HG02884 (cell line): Measurements from ENCODE around the gene LPAR5.

Experiments
- ATAC-seq: cut with Tn5 transposase; IDR thresholded peaks from one replicate; pipeline ENCODE4 v1.9.1; 2021; ENCODE audit warnings: mild to moderate bottlenecking, moderate library complexity; ENCODE audit not compliant: unreplicated experiment

The LPAR5 gene

GRCh38 chr12:6635856-6636531 lies at the start of gene LPAR5:
Gene LPAR5, minus strand, starts transcription at chr12:6635959. Its CDS starts 14,711 bp downstream, at chr12:6621248.
- ATAC-seq = no peak

DNA sequence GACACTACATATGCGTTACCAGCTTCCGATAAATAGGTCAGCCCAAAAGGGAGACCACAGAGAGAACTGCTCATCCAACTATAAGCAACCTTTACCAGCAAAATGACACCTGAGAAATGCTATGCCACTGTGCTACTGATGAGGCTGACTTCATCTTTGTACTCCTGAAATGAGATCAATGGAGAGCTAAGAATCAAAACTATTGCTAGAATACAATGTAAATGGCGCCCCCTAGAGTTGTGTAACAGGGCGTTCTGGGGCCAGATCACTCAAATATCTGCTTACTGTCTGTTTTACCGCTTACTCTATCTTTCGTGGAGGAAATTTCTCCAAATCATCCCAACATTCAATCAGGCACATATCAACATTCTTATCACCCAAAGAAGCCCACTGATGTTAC lies 48.9 kb upstream of the LPAR5 start:
- no peak for ATAC-seq

GRCh38 chr12:6676962-6677361 lies 41.2 kb upstream of the LPAR5 start:
- ATAC-seq = no peak

DNA sequence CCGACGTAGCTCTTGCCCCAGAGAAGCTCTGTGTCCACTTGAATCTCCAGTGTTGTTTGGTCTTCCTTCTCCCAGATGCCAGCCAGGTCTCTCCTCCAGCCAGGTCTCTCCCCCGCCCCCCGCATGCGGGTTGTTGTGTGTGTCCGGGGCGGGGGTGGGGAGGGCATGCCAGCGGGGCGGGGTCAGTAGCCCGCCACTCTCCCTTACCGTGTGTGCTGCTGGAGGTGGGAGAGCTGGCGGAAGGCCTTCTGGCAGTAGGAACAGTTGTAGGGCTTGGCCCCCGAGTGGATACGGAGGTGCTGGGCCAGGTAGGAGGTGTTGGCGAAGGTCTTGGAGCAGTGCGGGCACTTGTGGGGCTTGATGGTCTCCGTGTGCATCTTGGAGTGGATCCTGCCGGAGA lies 36.4 kb upstream of the LPAR5 start:
- ATAC-seq = no peak

- no peak for ATAC-seq
Observed at GRCh38 chr12:6667559-6668210, 31.9 kb upstream of the LPAR5 start.

- no peak for ATAC-seq
Observed at GRCh38 chr12:6666211-6666610, 30.5 kb upstream of the LPAR5 start.

DNA sequence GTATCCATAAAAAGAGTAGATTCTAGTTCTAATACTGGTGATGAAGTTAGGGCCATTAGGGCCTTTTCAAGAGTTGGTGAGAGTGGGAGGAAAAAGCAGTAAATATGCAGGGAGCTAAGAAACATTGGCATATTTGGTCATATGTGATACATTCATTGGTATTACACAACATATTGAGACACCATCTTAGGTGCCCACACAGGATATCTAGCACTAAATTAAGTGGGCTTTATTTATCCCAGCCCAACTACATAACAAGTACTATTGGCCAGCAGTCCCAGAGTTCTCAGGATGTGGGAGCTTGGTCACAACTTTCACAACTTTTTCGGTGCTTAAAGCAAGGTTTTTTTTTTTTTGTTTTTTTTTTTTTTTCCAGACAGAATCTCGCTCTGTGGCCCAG lies 29.1 kb upstream of the LPAR5 start:
- ATAC-seq = no peak

DNA sequence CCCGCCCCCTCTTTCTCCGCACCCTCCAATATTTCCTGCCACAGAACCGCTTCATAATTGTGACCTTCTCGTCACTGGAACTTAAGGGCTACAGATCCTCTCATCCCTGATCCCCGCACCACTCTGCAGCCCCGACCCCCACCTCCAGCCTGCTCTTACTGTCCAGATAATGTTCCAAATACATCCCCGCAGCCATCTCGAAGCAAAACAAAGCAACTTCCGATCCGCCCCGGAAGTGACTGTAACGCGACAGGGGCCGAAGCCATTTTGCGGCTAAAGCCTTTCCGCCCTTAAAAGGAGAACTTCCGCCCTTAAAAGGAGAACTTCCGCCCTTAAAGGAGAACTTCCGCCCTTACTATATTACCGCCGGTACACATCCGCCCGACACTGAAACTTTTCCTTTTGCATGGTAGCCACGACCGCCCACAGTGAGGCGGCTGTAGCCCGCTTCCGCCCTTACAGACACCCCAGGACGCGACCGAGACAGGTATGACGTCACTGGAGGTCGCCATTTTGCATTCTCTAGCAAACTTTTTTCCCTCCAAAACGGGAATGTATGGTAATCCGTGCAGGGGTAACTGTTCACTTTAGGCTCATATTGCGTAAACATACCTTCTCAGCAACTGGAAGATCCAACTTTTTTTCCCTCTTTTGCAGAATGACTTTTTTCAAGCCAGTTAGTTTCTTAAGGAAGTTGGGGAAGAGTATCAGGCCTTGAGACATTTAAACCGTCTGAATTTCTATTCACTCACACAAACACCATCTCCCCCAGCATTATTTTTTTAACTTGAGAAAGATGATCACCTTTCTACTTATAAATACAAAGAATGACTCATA lies 27.4 kb upstream of the LPAR5 start, which contains the start of gene ING4:
ING4 (minus strand) TSS at position 214 of the 837 bp plus-strand sequence; CDS start at position 196, 18 bp downstream.
- peak; percentile 94 for ATAC-seq

- peak; percentile 4 for ATAC-seq
Observed at GRCh38 chr12:6662602-6662905, 26.8 kb upstream of the LPAR5 start.

DNA sequence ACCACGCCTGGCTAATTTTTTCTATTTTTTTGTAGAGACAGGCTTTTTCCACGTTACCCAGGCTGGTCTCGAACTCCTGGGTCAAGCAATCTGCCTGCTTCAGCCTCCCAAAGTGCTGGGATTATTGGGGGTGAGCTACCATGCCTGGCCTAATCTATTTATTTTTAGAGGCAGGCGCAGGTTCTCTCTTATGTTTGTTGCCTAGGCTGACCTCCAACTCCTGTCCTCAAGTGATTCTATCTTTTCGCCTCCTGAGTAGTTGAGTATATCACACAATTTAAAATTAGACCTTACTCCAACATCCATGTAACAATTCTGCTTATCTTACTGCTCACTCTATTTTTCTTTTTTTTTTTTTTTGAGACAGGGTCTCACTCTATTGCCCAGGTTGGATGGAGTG lies 18.2 kb upstream of the LPAR5 start:
- ATAC-seq = no peak

DNA sequence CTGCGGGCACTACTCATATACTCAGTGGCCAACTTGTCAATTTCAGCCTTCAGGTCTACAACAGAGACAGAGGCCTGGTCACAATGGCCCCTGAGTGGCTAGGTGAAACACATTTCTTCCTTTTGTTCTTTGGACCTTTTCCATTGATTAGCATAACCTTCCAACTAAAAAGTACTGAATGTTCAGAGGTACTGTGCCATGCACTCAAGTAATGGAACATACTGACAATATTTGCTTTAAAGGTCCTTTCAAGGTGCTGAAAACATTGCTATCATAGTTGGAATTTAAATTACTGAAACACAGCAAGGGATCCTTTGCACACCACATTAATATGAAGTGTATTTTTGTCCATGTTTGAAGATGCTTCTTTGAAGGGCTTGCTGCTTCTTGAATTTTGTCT lies 17.6 kb upstream of the LPAR5 start:
- ATAC-seq = no peak

DNA sequence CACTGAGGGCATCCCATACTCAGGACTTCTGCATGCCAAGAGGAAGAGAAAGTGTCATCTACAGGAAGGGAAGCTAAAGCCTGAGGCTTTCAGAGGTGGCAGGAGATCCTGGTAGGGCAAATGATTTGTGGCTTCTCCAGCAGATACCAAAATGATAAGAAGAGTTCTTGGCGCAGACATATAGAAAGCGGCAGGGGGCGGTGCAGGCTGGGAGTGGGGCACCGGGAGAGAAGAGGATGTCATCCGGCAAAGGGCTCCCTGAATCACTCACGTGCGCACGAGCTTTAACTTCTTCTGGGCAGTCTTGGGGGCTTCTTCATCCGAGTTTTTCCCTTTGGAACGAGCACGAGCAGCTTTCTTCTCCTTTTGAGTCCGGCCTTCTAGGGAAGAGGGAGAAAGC lies 16.6 kb upstream of the LPAR5 start:
- no peak for ATAC-seq

- ATAC-seq = no peak
Observed at GRCh38 chr12:6650832-6651231, 15.1 kb upstream of the LPAR5 start.

- ATAC-seq = no peak
Observed at GRCh38 chr12:6647083-6647604, 11.4 kb upstream of the LPAR5 start, which contains the start of gene ACRBP. Gene ACRBP, minus strand, starts transcription at chr12:6647432. Its CDS starts 66 bp downstream, at chr12:6647366.

DNA sequence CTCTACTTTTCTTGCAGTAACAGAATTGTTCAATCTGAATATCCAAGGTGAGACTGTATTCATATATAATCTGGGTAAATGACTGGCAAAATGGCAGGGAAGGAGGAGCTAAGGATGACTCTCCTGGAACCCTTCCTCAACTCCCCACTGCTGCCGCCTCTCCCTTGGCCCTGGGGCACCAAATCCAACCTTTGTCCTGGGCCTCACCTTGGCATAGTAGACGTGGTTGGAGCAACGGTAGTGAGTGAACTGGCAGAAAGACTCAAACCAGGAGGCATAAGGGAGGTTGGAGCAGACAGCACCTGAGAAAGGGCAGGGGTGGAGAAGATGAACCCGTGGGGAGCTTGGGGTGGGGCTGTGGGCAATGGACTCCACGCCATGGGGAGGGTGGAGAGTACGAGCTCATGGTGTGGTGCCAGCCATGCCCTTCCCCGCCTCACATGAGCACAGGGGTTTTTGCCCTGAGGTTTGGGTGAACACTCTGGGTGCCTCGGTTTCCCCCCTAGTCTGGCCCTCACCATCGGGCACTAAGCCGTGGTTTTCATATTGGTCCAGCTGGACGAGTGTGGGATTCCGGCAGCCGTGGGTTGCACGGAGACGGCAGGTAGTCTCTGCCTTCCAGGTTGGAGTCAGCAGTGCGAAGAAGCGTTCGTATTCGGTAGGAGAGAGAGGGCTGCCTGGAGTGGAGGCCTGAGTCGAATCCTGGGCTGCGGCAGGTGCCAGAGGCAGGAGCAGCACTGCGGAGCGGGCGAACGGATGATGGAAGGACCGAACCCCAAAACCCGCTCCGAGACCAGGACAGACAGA lies 10.7 kb upstream of the LPAR5 start:
- ATAC-seq = no peak

DNA sequence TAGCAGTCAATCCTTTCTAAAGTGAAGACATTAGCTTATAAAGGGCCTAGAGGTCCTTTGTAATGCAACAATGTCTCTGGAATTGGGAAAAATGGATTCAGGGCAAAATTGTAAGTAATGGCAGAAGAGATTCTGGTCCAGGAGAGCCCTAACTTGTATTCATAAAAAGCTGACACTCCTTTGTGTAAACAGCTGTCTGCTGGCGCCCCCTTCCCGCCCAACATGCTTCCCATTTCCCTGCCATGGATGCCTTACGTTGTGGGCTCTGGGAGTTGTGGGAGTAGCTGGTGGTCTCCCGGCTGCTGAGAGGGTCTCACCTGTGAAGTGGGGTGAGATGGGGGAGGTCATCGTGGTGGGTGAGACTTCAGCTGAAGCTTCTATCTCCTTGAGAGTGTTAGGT lies 9.1 kb upstream of the LPAR5 start:
- ATAC-seq = no peak

GRCh38 chr12:6644257-6644596 lies 8.5 kb upstream of the LPAR5 start:
- no peak for ATAC-seq

DNA sequence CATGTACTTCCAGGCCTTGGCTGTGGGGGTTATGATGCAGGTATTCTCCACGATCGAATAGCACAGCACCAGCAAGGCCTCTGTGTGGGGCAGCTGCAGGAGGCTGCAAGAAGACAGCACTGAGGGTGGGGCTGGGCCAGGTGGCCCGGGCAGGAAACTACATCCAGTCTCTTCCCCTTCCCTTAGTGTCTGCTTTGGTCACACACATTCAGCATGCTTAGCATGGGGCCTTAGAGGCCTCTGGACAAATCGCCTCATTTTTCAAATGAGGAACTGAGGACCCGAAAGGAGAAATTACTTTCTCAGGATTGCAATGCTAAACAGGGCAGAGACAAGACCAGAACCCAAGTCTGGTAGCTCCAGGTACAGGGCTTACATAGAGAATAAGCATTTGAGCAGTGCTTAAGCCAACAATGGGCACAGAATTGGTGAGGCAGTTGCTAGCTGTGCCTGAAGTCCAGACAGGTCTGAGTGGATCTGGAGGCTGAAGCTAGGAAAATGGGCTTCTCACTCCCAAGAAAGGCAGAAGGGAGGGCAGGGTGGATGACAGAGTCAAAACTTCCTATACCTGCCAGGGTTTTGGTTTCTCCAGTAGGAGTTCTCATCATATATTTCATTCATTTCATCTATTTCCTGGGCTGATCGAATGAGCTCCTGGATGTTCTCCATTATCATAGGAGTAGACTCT lies 8.0 kb upstream of the LPAR5 start:
- ATAC-seq = no peak

GRCh38 chr12:6641131-6641530 lies 5.4 kb upstream of the LPAR5 start:
- ATAC-seq = no peak

DNA sequence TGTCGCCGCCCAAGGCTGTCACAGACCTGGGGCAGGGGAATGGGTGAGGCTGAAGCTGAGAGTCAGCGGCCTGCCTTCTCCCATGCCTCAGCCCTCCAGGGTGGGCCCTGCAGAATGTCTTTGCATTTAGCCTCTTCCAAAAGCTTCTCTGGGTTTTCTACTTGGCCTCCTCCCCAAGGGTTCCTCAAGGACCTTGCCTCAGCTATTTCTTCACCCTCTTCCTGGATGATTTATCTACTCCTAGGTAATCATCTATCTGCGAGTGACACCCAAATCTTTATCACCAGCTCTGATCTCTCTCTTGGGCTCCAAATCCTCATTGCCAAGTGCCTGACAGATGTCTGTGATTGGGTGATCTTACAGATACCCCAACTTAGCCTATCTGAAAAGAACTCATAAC lies 4.7 kb upstream of the LPAR5 start:
- ATAC-seq = no peak
